ENCODE data around the gene PRDX5. TPM values are rescaled to one million over a fixed set of nuclear protein-coding genes. Genes with fewer than 3 reads are reported as not detected.
"Not testable (repeated sequence)": the region's sequence is repeated elsewhere in the genome, so short reads cannot be mapped to it uniquely, and the experiment has no call there.

PRDX5 gene
- total RNA-seq, 1 donor from 2014 or later = 217 TPM

- H3K4me1 Mint-ChIP-seq (ENCODE audit: unreplicated experiment) = peaks cover 25% of the 10 kb centered on the region
- peak within 1 kb of the TSS; percentile 96 for H3K27ac Mint-ChIP-seq (ENCODE audit: unreplicated experiment)
- H3K27me3 Mint-ChIP-seq (ENCODE audit: unreplicated experiment) = peaks cover 3% of the 10 kb centered on the region
- no peaks in the 10 kb centered on the region for H3K9me3 Mint-ChIP-seq (ENCODE audit: unreplicated experiment)
- no peaks in the 10 kb centered on the region for H3K36me3 Mint-ChIP-seq (ENCODE audit: unreplicated experiment)
- TF ChIP-seq, protein P1, sequence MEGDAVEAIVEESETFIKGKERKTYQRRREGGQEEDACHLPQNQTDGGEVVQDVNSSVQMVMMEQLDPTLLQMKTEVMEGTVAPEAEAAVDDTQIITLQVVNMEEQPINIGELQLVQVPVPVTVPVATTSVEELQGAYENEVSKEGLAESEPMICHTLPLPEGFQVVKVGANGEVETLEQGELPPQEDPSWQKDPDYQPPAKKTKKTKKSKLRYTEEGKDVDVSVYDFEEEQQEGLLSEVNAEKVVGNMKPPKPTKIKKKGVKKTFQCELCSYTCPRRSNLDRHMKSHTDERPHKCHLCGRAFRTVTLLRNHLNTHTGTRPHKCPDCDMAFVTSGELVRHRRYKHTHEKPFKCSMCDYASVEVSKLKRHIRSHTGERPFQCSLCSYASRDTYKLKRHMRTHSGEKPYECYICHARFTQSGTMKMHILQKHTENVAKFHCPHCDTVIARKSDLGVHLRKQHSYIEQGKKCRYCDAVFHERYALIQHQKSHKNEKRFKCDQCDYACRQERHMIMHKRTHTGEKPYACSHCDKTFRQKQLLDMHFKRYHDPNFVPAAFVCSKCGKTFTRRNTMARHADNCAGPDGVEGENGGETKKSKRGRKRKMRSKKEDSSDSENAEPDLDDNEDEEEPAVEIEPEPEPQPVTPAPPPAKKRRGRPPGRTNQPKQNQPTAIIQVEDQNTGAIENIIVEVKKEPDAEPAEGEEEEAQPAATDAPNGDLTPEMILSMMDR (IDR thresholded peaks at IDR 0.05) = no peak
- DNase-seq (ENCODE audit: extremely low spot score, unreplicated experiment) = peak; percentile 100
- peak within 1 kb of the TSS; percentile 91 for H3K4me3 Mint-ChIP-seq (ENCODE audit: unreplicated experiment)
These were observed 12.7 kb upstream of the PRDX5 start, which contains the start of gene ESRRA for GRCh38 chr11:64305075-64305690. ESRRA (plus strand) TSS chr11:64305524; CDS start chr11:64307180, 1,656 bp downstream.

- peaks cover 18% of the 10 kb centered on the region for H3K4me1 Mint-ChIP-seq (ENCODE audit: unreplicated experiment)
- no peak for DNase-seq (ENCODE audit: extremely low spot score, unreplicated experiment)
- H3K27me3 Mint-ChIP-seq (ENCODE audit: unreplicated experiment) = no peaks in the 10 kb centered on the region
- TF ChIP-seq, protein P1 (IDR thresholded peaks at IDR 0.05) = peak; percentile 48
- H3K36me3 Mint-ChIP-seq (ENCODE audit: unreplicated experiment) = no peaks in the 10 kb centered on the region
- H3K9me3 Mint-ChIP-seq (ENCODE audit: unreplicated experiment) = no peaks in the 10 kb centered on the region
- H3K4me3 Mint-ChIP-seq (ENCODE audit: unreplicated experiment) = peak overlapping the region; percentile 91
- peak overlapping the region; percentile 75 for H3K27ac Mint-ChIP-seq (ENCODE audit: unreplicated experiment)
These were observed 12.0 kb upstream of the PRDX5 start for GRCh38 chr11:64305691-64306562.

DNA sequence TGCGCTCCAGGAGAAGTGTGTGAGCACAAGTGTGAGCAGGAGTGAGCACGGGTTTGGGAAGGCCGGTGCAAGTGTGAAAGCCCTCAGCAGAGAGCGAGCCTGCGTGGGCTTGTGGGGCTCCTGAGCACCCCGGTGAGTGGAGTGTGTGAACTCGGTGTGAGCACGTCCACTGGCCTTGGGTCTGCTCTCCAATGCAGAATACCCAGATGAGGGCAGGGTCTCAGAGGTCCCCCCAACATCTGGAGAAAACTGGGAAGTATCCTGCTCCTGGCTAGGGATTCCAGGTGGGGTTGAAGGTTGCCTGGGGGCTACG is 11.4 kb upstream of the PRDX5 start:
- DNase-seq (ENCODE audit: extremely low spot score, unreplicated experiment) = no peak
- H3K36me3 Mint-ChIP-seq (ENCODE audit: unreplicated experiment) = no peaks in the 10 kb centered on the region
- H3K9me3 Mint-ChIP-seq (ENCODE audit: unreplicated experiment) = no peaks in the 10 kb centered on the region
- peak overlapping the region; percentile 91 for H3K4me3 Mint-ChIP-seq (ENCODE audit: unreplicated experiment)
- peak overlapping the region; percentile 75 for H3K27ac Mint-ChIP-seq (ENCODE audit: unreplicated experiment)
- peaks cover 18% of the 10 kb centered on the region for H3K4me1 Mint-ChIP-seq (ENCODE audit: unreplicated experiment)
- no peaks in the 10 kb centered on the region for H3K27me3 Mint-ChIP-seq (ENCODE audit: unreplicated experiment)
- TF ChIP-seq, protein P1 (IDR thresholded peaks at IDR 0.05) = no peak

DNA sequence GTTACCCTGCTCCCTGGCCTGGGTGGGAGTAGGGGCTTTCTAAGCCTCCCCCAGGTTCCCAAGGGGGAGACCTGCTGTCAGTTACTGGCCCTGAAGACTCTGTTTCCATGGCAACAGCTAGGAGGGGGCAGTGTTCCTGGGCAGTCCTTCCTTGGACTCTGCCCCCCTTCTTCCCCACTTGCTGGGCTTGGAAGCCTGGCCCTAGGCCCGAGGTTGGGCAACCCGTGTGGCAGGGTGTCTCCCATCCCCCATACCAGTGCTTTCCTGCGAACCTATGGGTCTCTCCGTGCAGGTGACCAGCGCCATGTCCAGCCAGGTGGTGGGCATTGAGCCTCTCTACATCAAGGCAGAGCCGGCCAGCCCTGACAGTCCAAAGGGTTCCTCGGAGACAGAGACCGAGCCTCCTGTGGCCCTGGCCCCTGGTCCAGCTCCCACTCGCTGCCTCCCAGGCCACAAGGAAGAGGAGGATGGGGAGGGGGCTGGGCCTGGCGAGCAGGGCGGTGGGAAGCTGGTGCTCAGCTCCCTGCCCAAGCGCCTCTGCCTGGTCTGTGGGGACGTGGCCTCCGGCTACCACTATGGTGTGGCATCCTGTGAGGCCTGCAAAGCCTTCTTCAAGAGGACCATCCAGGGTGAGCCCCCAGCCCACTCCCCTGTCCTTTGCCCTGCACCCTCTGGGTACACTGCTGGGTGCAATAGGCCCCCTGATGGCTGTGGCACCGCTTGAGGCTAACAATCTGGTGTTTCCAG is 10.9 kb upstream of the PRDX5 start:
- no peak for DNase-seq (ENCODE audit: extremely low spot score, unreplicated experiment)
- Mint-ChIP-seq H3K36me3 (ENCODE audit: unreplicated experiment) (no peaks in the 10 kb centered on the region), H3K4me1 (ENCODE audit: unreplicated experiment) (peaks cover 18% of the 10 kb centered on the region), H3K27me3 (ENCODE audit: unreplicated experiment) (no peaks in the 10 kb centered on the region), H3K4me3 (ENCODE audit: unreplicated experiment) (peak overlapping the region; percentile 91), H3K27ac (ENCODE audit: unreplicated experiment) (peak overlapping the region; percentile 47), H3K9me3 (ENCODE audit: unreplicated experiment) (no peaks in the 10 kb centered on the region)
- TF ChIP-seq, protein P1 (IDR thresholded peaks at IDR 0.05) = no peak

DNA sequence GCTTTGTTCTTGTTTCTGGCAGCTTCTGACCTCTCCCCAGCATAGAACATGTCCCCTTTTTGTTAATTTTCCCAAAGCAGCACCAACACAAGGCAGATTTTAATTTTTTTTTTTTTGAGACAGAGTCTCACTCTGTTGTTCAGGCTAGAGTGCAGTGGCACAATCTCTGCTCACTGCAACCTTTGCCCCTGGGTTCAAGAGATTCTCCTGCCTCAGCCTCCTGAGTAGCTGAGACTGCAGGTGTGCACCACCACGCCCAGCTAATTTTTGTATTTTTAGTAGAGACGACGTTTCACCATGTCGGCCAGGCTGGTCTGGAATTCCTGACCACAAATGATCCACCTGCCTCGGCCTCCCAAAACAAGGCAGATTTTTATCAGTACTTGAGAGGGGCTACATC is 10.1 kb upstream of the PRDX5 start:
- not testable (repeated sequence) for H3K36me3 Mint-ChIP-seq (ENCODE audit: unreplicated experiment); H3K27ac Mint-ChIP-seq (ENCODE audit: unreplicated experiment); H3K27me3 Mint-ChIP-seq (ENCODE audit: unreplicated experiment); H3K9me3 Mint-ChIP-seq (ENCODE audit: unreplicated experiment); DNase-seq (ENCODE audit: extremely low spot score, unreplicated experiment); H3K4me3 Mint-ChIP-seq (ENCODE audit: unreplicated experiment)
- peaks cover 18% of the 10 kb centered on the region for H3K4me1 Mint-ChIP-seq (ENCODE audit: unreplicated experiment)
